C4-2B (cell line): ENCODE data around the gene LSM14A.
"Not testable (repeated sequence)": the region's sequence is repeated elsewhere in the genome, so short reads cannot be mapped to it uniquely, and the experiment has no call there.

Experiments used
- H3K27ac ChIP-seq: fragments of 450-650 bp; 2 replicates; pipeline ENCODE4 v1.5.1; 2017
- ZFX ChIP-seq: fragments of 450-650 bp; IDR thresholded peaks from 2 replicates; pipeline ENCODE4 v1.6.1; 2017
- TF ChIP-seq, protein P1 (sequence below): fragments of 450-650 bp; conservative IDR thresholded peaks from 2 replicates; pipeline ENCODE4 v1.5.1; 2017; ENCODE audit warnings: mild to moderate bottlenecking

The LSM14A gene

DNA sequence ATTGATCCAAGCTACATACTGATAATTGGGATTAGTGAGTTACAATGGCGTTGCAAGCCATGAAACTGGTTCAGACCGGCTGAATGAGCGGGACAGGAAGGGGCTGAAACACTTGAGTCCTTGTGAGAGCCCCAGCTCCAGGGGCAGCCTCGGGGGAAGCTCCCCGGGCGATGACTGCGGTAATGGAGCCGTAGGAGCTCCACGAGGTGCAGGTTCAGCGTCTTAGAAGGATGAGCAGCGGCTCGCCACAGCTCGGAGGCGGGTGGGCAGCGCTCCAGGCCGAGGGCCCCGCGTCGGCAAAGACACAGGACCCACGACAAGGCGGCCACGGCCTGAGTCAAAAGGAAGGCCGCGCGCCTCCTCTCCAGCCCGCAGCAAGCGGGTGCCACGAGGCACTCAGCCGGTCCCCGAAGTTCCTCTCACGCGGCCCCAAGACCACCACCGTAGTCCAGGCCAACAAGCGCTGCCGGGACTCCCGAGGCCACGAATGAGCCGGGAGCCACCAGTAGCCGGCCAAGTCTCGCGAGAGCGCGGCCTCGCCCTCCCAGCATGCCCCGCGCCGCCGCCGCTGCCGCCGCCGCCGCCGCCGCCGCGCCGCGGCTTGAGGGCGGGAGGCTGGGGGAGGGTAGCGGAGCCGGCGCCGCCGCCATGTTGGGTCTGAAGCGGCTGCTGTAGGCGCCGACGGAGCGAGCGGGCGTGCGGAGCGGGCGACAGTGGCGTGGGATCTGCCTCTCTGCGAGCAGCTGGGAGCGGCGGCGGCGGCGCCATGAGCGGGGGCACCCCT, at the start of gene LSM14A:
Gene LSM14A, plus strand, starts transcription at position 628 of the 784 bp plus-strand sequence. Its CDS starts 139 bp downstream, at position 767.
- TF ChIP-seq, protein P1, sequence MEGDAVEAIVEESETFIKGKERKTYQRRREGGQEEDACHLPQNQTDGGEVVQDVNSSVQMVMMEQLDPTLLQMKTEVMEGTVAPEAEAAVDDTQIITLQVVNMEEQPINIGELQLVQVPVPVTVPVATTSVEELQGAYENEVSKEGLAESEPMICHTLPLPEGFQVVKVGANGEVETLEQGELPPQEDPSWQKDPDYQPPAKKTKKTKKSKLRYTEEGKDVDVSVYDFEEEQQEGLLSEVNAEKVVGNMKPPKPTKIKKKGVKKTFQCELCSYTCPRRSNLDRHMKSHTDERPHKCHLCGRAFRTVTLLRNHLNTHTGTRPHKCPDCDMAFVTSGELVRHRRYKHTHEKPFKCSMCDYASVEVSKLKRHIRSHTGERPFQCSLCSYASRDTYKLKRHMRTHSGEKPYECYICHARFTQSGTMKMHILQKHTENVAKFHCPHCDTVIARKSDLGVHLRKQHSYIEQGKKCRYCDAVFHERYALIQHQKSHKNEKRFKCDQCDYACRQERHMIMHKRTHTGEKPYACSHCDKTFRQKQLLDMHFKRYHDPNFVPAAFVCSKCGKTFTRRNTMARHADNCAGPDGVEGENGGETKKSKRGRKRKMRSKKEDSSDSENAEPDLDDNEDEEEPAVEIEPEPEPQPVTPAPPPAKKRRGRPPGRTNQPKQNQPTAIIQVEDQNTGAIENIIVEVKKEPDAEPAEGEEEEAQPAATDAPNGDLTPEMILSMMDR: no peak
- peak; percentile 90 for TF ChIP-seq ZFX
- H3K27ac ChIP-seq: peak within 1 kb of the TSS; percentile 98

DNA sequence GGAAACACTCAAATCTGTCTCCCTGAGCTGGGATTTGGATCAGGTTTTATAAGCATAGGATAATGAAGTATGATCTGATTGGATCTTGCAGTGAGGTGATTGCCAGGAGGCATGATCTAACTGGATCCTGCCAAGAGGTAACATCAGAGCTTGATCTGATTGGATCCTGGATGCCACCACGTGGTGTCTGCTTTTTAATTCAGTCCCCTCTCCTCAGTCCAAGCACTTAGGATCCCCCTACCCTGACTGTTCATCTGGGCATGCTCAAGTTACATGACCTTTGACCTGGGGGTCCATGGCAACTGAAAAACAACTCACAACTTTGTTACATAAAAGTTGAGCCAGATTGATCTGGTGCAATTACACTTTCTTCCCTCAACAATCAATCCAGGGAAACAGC, 47.5 kb upstream of the LSM14A start:
- no peak for TF ChIP-seq ZFX
- TF ChIP-seq, protein P1: no peak
- no peak overlapping the region for H3K27ac ChIP-seq

DNA sequence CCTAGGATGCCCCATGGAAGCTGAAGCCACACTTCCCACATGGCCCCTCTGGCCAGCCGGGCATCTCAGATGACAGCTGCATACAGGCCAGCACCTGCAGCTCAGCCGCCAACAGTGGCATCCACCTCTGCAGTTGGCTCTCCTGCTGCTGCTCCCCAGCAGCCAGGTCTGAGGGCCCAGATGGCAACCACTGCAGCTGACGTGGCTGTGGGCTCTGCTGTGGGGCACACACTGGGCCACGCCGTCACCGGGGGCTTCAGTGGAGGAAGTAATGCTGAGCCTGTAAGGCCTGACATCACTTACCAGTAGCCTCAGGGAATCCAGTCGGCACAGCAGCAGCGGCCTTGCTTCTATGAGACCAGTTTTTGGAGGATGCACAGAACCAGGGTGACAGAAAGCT, 45.3 kb upstream of the LSM14A start:
- no peak for TF ChIP-seq ZFX
- TF ChIP-seq, protein P1: no peak
- H3K27ac ChIP-seq: no peak overlapping the region

DNA sequence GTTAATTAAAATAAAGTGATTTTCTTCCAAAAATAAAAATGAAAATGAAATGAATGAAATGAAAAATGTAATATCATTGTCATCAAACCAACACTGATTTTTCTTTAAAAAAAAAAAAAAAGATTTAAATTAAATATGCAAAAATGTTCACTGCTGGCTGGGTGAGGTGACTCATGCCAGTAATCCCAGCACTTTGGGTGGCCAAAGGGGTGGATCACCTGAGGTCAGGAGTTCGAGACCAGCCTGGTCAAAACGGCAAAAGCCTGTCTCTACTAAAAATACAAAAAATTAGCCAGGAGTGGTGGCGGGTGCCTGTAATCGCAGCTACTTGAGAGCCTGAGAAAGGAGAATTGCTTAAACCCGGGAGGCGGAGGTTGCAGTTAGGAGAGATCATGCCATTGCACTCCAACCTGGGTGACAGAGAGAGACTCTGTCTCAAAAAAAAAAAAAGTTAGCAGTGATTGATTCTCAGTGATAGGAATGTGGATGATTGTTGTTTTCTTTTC, 44.6 kb upstream of the LSM14A start:
- TF ChIP-seq ZFX: no peak
- TF ChIP-seq, protein P1: no peak
- H3K27ac ChIP-seq: no peak overlapping the region

DNA sequence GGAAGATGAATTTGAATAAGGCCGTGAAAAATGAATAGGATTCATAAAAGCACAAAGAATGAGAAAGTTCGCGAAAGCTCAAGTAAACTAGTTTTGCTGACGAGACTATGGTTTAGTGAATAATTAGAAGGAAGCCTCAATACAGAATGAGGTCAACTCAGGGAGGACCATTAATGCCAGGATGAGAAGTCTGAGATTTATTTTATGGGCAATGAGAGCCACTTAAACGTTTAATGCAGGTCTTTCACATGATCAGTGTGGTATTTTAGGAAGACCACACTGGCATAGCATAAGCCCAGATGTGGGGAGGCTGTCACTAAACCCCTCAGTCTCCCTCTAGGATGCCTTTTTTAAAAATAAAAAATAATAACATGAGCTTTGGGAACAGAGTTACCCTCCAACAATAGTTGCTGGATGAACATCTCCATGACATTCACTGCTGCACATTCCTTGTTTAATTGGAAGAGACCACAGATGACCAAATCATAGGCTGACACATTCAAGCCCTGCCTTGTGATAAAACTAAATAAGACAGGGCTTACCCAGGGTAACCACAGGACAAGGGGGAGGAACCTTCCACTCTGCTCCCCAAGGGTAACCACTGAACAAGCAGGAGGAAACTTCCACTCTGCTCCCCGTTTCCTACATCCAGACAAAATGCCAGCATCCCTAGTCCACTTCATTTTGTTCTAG, 43.6 kb upstream of the LSM14A start:
- TF ChIP-seq, protein P1: no peak
- no peak for TF ChIP-seq ZFX
- no peak overlapping the region for H3K27ac ChIP-seq

DNA sequence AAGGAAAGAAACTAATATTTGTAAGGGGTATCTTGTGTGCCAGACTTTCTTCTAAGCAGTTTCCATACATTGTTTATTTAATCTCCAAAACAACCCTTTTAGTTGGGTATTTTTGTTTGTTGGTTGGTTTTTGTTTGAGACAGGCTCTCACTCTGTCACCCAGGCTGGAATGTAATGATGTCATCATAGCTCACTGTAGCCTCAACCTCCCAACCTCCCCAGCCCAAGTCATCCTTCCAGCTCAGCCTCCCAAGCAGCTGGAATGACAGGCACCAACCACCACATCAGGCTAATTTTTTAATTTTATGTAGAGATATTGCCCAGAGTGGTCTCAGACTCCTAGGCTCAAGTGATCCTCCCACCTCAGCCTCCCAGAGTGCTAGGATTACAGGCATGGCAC, 41.2 kb upstream of the LSM14A start:
- no peak overlapping the region for H3K27ac ChIP-seq
- TF ChIP-seq, protein P1: no peak
- TF ChIP-seq ZFX: no peak

DNA sequence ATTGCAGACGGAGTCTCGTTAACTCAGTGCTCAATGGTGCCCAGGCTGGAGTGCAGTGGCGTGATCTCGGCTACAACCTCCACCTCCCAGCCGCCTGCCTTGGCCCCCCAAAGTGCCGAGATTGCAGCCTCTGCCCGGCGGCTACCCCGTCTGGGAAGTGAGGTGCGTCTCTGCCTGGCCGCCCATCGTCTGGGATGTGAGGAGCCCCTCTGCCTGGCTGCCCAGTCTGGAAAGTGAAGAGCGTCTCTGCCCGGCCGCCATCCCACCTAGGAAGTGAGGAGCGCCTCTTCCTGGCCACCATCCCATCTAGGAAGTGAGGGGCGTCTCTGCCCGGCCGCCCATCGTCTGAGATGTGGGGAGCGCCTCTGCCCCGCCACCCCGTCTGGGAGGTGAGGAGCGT, 40.2 kb upstream of the LSM14A start:
- not testable (repeated sequence) for H3K27ac ChIP-seq

DNA sequence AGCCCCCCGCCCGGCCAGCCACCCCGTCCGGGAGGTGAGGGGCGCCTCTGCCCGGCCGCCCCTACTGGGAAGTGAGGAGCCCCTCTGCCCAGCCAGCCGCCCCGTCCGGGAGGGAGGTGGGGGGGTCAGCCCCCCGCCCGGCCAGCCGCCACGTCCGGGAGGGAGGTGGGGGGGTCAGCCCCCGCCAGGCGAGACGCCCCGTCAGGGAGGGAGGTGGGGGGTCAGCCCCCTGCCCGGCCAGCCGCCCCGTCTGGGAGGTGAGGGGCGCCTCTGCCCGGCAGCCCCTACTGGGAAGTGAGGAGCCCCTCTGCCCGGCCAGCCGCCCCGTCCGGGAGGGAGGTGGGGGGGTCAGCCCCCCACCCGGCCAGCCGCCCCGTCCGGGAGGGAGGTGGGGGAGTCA, 39.6 kb upstream of the LSM14A start:
- H3K27ac ChIP-seq: not testable (repeated sequence)
